A549 (cell line): ENCODE data around the gene PSAT1.

Experiments
- ATOH8 ChIP-seq: fragments of 250-450 bp; sonication (Bioruptor Pico); IDR thresholded peaks from 2 replicates; pipeline ENCODE4 v1.5.0; 2020; ENCODE audit warnings: low read depth, mild to moderate bottlenecking, moderate library complexity
- CHD4 ChIP-seq: fragments of 200-600 bp; sonication (generic); IDR thresholded peaks from 2 replicates; pipeline ENCODE4 v1.6.1; 2016; ENCODE audit warnings: antibody characterized with exemption, mild to moderate bottlenecking, borderline replicate concordance
- CTCF ChIP-seq: fragments of >200 bp; sonication (Bioruptor Twin); formaldehyde crosslinking; IDR thresholded peaks from 3 replicates; pipeline ENCODE4 v1.5.1; 2016
- EP300 ChIP-seq, 2 experiments: fragments of >200 bp; sonication (Bioruptor Twin); formaldehyde crosslinking; IDR thresholded peaks; 2 replicates in 1 of 2; 3 replicates in 1 of 2; pipeline ENCODE4 v1.6.1; 2016 to 2017
- GATA3 ChIP-seq: IDR thresholded peaks from 2 replicates; pipeline ENCODE4 v1.6.1; 2012; ENCODE audit warnings: borderline replicate concordance
- HOXA7 ChIP-seq: fragments of 250-450 bp; sonication (Bioruptor Pico); IDR thresholded peaks from 2 replicates; pipeline ENCODE4 v1.5.0; 2020; ENCODE audit warnings: mild to moderate bottlenecking, moderate library complexity
- MAFK ChIP-seq: fragments of 450-650 bp; IDR thresholded peaks from 2 replicates; pipeline ENCODE4 v1.6.1; 2014; ENCODE audit not compliant: partially characterized antibody
- MAX ChIP-seq: IDR thresholded peaks from 2 replicates; pipeline ENCODE4 v1.6.1; 2012
- MAZ ChIP-seq: fragments of 150-350 bp; IDR thresholded peaks from 2 replicates; pipeline ENCODE4 v1.6.1; 2014; ENCODE audit warnings: antibody characterized with exemption, low read depth, low read length, borderline replicate concordance
- POLR2A ChIP-seq: IDR thresholded peaks from 2 replicates; pipeline ENCODE4 v1.6.1; 2012; ENCODE audit warnings: mild to moderate bottlenecking, low read length
- RAD21 ChIP-seq, 2 experiments: fragments of >200 bp in 1 of 2; sonication (Bioruptor Twin) in 1 of 2; formaldehyde crosslinking in 1 of 2; IDR thresholded peaks in 1 of 2; conservative IDR thresholded peaks in 1 of 2; 2 replicates in 1 of 2; 3 replicates in 1 of 2; pipeline ENCODE4 v1.6.1; 2012 to 2018; ENCODE audit warnings: inconsistent platforms in 1 of 2
- REST ChIP-seq: fragments of 200-600 bp; sonication (generic); IDR thresholded peaks from 2 replicates; pipeline ENCODE4 v1.6.1; 2016; ENCODE audit warnings: antibody characterized with exemption, mild to moderate bottlenecking, moderate library complexity
- TF ChIP-seq, protein P1 (sequence below): fragments of 250-450 bp; sonication (Bioruptor Pico); IDR thresholded peaks from 2 replicates; pipeline ENCODE4 v1.5.0; 2021; ENCODE audit warnings: mild to moderate bottlenecking, moderate library complexity, borderline replicate concordance
- TF ChIP-seq, protein P2 (sequence below): fragments of >200 bp; sonication (Bioruptor Twin); formaldehyde crosslinking; IDR thresholded peaks from 3 replicates; pipeline ENCODE4 v1.6.1; 2016

GRCh38 chr9:78289474-78289873, 7.5 kb upstream of the PSAT1 start:
- TF ChIP-seq CTCF (no peak), REST (no peak), MAX (no peak), HOXA7 (CRISPR knock-in tag) (no peak), POLR2A (no peak), RAD21 (conservative IDR thresholded peaks at IDR 0.05 in 1 of 2, IDR thresholded peaks at IDR 0.05 in 1 of 2) (no peak), EP300 (IDR thresholded peaks at IDR 0.05) (no peak), GATA3 (no peak), MAFK (no peak), MAZ (no peak), CHD4 (no peak), ATOH8 (no peak)
- TF ChIP-seq, protein P1, sequence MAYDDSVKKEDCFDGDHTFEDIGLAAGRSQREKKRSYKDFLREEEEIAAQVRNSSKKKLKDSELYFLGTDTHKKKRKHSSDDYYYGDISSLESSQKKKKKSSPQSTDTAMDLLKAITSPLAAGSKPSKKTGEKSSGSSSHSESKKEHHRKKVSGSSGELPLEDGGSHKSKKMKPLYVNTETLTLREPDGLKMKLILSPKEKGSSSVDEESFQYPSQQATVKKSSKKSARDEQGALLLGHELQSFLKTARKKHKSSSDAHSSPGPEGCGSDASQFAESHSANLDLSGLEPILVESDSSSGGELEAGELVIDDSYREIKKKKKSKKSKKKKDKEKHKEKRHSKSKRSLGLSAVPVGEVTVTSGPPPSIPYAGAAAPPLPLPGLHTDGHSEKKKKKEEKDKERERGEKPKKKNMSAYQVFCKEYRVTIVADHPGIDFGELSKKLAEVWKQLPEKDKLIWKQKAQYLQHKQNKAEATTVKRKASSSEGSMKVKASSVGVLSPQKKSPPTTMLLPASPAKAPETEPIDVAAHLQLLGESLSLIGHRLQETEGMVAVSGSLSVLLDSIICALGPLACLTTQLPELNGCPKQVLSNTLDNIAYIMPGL (CRISPR knock-in tag): no peak
- TF ChIP-seq, protein P2, sequence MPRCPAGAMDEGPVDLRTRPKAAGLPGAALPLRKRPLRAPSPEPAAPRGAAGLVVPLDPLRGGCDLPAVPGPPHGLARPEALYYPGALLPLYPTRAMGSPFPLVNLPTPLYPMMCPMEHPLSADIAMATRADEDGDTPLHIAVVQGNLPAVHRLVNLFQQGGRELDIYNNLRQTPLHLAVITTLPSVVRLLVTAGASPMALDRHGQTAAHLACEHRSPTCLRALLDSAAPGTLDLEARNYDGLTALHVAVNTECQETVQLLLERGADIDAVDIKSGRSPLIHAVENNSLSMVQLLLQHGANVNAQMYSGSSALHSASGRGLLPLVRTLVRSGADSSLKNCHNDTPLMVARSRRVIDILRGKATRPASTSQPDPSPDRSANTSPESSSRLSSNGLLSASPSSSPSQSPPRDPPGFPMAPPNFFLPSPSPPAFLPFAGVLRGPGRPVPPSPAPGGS: no peak
